Endothelial cell (in vitro differentiated cells): ENCODE measurements around the gene NAV2. TPM values are rescaled to one million over a fixed set of nuclear protein-coding genes. Genes with fewer than 3 reads are reported as not detected.

Experiments used
- DNase-seq: peaks from one replicate; pipeline ENCODE4 v3.0.0; 2021; ENCODE audit warnings: low spot score
- H3K27ac Mint-ChIP-seq: one replicate; pipeline ENCODE4 v1.8.0; 2021; ENCODE audit warnings: mixed read lengths, inconsistent platforms; ENCODE audit not compliant: unreplicated experiment
- H3K27me3 Mint-ChIP-seq: one replicate; pipeline ENCODE4 v1.8.0; 2021; ENCODE audit warnings: mild to moderate bottlenecking, moderate library complexity, mixed read lengths, inconsistent platforms; ENCODE audit not compliant: unreplicated experiment
- H3K36me3 Mint-ChIP-seq: one replicate; pipeline ENCODE4 v1.8.0; 2021; ENCODE audit warnings: mild to moderate bottlenecking, low read depth, mixed read lengths, inconsistent platforms; ENCODE audit not compliant: unreplicated experiment
- H3K4me1 Mint-ChIP-seq: one replicate; pipeline ENCODE4 v1.8.0; 2021; ENCODE audit warnings: mild to moderate bottlenecking, mixed read lengths, inconsistent platforms; ENCODE audit not compliant: unreplicated experiment
- H3K4me3 Mint-ChIP-seq: one replicate; pipeline ENCODE4 v1.8.0; 2021; ENCODE audit warnings: mild to moderate bottlenecking, mixed read lengths, inconsistent platforms; ENCODE audit not compliant: unreplicated experiment
- H3K9me3 Mint-ChIP-seq: one replicate; pipeline ENCODE4 v1.8.0; 2021; ENCODE audit warnings: mixed read lengths, inconsistent platforms; ENCODE audit not compliant: unreplicated experiment
- CTCF ChIP-seq: fragments of 200-600 bp; sonication (generic); IDR thresholded peaks from one replicate; pipeline ENCODE4 v1.5.0; 2021; ENCODE audit warnings: antibody characterized with exemption; ENCODE audit not compliant: unreplicated experiment
- total RNA-seq: library from RNA; stranded (reverse); fragmentation: NEBNext Ultra II Directional; extraction: Animal tissue kit (Norgen Biotek cat#: 25700); gene quantifications from one replicate; pipeline ENCODE4 v1.2.1, GENCODE V29; 2021; ENCODE audit not compliant: unreplicated experiment

NAV2 gene
- total RNA-seq, 1 donor from 2014 or later: 15.6 TPM

GRCh38 chr11:19817265-19817851 lies 104.7 kb downstream of the NAV2 start:
- Mint-ChIP-seq H3K36me3 (no peaks in the 10 kb centered on the region), H3K4me3 (no peak overlapping the region), H3K4me1 (no peaks in the 10 kb centered on the region), H3K9me3 (no peaks in the 10 kb centered on the region), H3K27me3 (peaks cover 5% of the 10 kb centered on the region), H3K27ac (no peak overlapping the region)
- no peak for TF ChIP-seq CTCF
- DNase-seq: no peak

- Mint-ChIP-seq H3K27me3 (peaks cover 5% of the 10 kb centered on the region), H3K27ac (no peak overlapping the region)
- DNase-seq: no peak
Measured at GRCh38 chr11:19817870-19818269, 105.2 kb downstream of the NAV2 start.

GRCh38 chr11:19818619-19819018 lies 106.0 kb downstream of the NAV2 start:
- H3K4me3 Mint-ChIP-seq: no peak overlapping the region
- no peaks in the 10 kb centered on the region for H3K36me3 Mint-ChIP-seq
- no peak for TF ChIP-seq CTCF
- peaks cover 5% of the 10 kb centered on the region for H3K27me3 Mint-ChIP-seq
- no peaks in the 10 kb centered on the region for H3K4me1 Mint-ChIP-seq
- DNase-seq: no peak
- no peaks in the 10 kb centered on the region for H3K9me3 Mint-ChIP-seq
- H3K27ac Mint-ChIP-seq: no peak overlapping the region

More at GRCh38 chr11:19817870-19818269, 105.2 kb downstream of the NAV2 start:
- Mint-ChIP-seq H3K36me3 (no peaks in the 10 kb centered on the region), H3K9me3 (no peaks in the 10 kb centered on the region), H3K4me1 (no peaks in the 10 kb centered on the region), H3K4me3 (no peak overlapping the region)
- no peak for TF ChIP-seq CTCF

- DNase-seq: no peak
- Mint-ChIP-seq H3K4me1 (no peaks in the 10 kb centered on the region), H3K27ac (no peak overlapping the region)
Measured at GRCh38 chr11:19819148-19819547, 106.5 kb downstream of the NAV2 start.

More at GRCh38 chr11:19819148-19819547, 106.5 kb downstream of the NAV2 start:
- TF ChIP-seq CTCF: no peak
- Mint-ChIP-seq H3K9me3 (no peaks in the 10 kb centered on the region), H3K27me3 (peaks cover 5% of the 10 kb centered on the region), H3K36me3 (no peaks in the 10 kb centered on the region), H3K4me3 (no peak overlapping the region)
